ENCODE results near the gene ATG13.

Gene ATG13

GRCh38 chr11:46721286-46721685 is 103.9 kb downstream of the ATG13 start:
- DNase-seq (ENCODE audit: low spot score) = no peak
- no peak for TF ChIP-seq CTCF (conservative IDR thresholded peaks at IDR 0.05; ENCODE audit: low read depth)
- POLR2A ChIA-PET (ENCODE audit: low non-redundant PET) = no interaction called here
- CTCF ChIA-PET = no interaction called here
- H3K27ac ChIP-seq = no peak overlapping the region

- POLR2A ChIA-PET (ENCODE audit: low non-redundant PET) = no interaction called here
- DNase-seq (ENCODE audit: low spot score) = no peak
- no peak overlapping the region for H3K27ac ChIP-seq
- CTCF ChIA-PET = interaction anchor here (0.7 kb wide), 1 partner anchor 59 kb away, joined by 3 read pairs; no protein-coding TSS in a partner anchor
- no peak for TF ChIP-seq CTCF (conservative IDR thresholded peaks at IDR 0.05; ENCODE audit: low read depth)
Observed at GRCh38 chr11:46722566-46723358, 105.4 kb downstream of the ATG13 start.

- POLR2A ChIA-PET (ENCODE audit: low non-redundant PET) = no interaction called here
- TF ChIP-seq CTCF (conservative IDR thresholded peaks at IDR 0.05; ENCODE audit: low read depth) = no peak
- CTCF ChIA-PET = no interaction called here
- no peak overlapping the region for H3K27ac ChIP-seq
- no peak for DNase-seq (ENCODE audit: low spot score)
Observed at GRCh38 chr11:46723359-46723680, 106.0 kb downstream of the ATG13 start.

- ChIA-PET CTCF (interaction anchor here (0.5 kb wide), 2 partner anchors 51 to 123 kb away, joined by 3 read pairs; no protein-coding TSS in a partner anchor), POLR2A (ENCODE audit: low non-redundant PET) (interaction anchor here (0.7 kb wide), 1 partner anchor 27 kb away, joined by 6 read pairs; no protein-coding TSS in a partner anchor)
- no peak for TF ChIP-seq CTCF (conservative IDR thresholded peaks at IDR 0.05; ENCODE audit: low read depth)
- no peak overlapping the region for H3K27ac ChIP-seq
- DNase-seq (ENCODE audit: low spot score) = no peak
Observed at GRCh38 chr11:46724088-46724487, 106.7 kb downstream of the ATG13 start.

Measured in RWPE1 (cell line).